DMS114 treated with DMSO at 0.1 percent for 48 hours (cell line): Measurements from ENCODE around the gene CHURC1.
A peak's percentile ranks its signal among the peaks of the same experiment; 100 is the strongest.
"Not testable (repeated sequence)": the region's sequence is repeated elsewhere in the genome, so short reads cannot be mapped to it uniquely, and the experiment has no call there.

Source experiments
- DNase-seq: peaks from one replicate; lab custom pipeline; 2025; ENCODE audit not compliant: unreplicated experiment; lab: John Stamatoyannopoulos, UW

The CHURC1 gene

DNA sequence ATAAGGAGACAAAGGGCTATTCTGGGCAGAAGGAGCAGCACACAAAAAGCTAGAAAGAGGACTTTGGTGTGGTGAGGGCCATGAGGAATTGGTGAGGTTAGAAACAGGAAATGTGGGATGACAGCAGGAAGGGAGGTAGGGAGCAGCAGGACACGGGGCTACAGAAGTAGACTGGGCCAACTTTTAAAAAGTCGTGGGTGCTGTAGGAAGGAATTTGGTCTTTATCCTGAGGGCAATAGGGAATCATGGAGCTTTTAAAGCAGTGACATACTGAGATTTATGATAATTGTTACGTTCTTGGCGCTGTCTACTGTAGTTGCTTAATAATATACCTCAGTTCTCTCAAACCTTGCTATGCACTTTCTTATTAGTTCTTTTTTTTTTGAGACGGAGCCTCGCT is 8.2 kb upstream of the CHURC1 start:
- DNase-seq, result no peak

- DNase-seq, result peak; percentile 38
Observed at GRCh38 chr14:64910847-64911495, 3.3 kb upstream of the CHURC1 start.

DNA sequence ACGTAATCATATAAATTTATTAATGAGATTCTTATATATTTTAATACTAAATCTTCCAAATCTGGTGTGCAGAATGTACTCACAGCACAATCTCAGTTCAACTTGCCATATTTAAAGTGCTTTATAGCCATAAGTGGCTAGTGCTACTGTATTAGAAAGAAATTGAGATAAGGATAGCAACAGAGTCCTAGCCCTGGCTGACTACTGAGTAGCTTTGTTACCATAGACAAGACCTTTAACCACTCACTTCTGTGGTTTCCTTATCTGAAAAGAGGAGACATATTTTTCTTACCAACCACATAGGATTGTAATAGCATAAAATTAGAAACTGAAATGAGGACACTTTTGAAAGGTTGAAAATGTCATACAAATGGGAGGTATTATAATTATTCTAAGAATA is 2.0 kb upstream of the CHURC1 start:
- DNase-seq, result no peak

DNA sequence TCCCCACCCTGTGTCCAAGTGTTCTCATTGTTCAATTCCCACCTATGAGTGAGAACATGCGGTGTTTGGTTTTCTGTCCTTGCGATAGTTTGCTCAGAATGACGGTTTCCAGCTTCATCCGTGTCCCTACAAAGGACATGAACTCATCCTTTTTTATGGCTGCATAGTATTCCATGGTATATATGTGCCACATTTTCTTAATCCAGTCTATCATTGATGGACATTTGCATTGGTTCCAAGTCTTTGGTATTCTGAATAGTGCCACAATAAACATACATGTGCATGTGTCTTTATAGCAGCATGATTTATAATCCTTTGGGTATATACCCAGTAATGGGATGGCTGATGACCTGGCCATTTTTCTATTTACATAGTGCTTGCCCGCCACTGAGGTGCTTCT is 778 bp upstream of the CHURC1 start:
- DNase-seq, result not testable (repeated sequence)

DNA sequence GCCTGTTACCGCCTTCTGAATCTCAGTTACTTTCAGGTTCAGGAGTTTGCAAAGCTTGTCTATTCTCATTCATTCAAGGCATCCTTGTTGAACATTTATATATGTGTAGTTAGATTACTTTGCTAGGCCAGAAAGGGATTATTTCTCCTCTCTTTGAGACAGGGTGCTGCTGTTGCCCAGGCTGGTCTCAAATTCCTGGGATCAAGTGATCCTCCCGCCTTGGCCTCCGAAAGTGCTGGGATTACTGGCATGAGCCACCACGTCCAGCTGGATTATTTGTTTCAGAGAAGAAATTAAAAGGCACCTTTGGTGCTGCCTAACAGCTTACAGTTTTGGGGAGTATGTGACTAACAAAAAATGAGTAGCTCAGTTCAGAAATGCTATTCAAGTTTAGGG is 772 bp downstream of the CHURC1 start:
- no peak for DNase-seq

DNA sequence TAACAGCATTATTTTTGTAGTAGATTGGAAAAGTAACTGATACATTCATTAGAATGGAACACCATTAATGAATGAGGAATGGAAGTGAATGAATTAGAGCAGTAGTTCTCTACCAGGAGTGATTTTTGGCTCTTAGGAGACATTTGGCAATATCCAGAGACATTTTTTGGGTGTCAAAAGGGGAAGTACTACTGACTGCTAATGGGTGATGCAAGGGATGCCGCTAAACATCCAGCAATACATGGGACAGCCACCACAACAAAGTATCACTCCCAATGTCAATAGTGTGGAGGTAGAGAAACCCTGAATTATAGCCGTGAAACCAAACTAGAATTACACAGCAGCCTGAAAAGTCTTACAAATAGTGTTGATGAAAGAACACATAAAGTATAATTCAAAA is 1.5 kb downstream of the CHURC1 start:
- no peak for DNase-seq

GRCh38 chr14:64918216-64918615 is 4.0 kb downstream of the CHURC1 start:
- no peak for DNase-seq

DNA sequence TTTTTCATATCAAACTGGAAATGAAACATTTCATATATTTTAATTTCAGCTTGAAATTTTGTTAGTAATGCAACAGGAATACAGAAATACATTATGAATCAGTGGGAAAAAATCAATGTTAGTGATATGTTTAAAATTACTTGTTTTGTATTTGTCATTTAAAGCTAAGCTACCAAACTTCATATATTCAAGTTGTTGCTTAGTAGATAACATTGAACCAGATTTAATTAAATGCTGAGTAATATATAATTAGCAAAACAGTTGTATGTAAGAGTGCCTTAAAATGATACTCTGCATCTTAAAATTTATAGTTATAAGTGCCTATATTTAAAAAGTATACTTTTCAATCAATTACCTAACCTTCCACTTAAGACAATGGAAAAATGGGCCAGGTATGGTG is 5.0 kb downstream of the CHURC1 start:
- DNase-seq, result no peak

- no peak for DNase-seq
Observed at GRCh38 chr14:64919618-64920017, 5.4 kb downstream of the CHURC1 start.

DNA sequence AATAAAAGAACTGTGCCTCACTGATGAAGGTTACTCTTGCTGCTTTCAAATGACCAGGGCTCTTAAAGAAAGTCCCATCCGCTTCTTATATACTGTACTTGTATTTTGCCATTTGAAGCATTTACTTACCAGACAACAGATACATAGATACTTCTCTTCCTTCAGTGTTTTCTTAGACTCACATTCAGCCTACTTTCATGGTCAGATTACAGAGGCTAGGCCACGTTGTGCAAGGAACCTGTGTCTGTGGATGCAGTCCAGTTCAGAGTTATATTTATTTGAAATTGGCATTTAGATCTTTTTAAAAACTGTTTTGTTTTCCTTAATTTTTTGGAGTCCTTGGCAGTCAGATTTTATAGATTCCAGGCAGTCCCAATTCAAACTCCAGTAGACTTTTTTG is 6.2 kb downstream of the CHURC1 start:
- no peak for DNase-seq

- no peak for DNase-seq
Observed at GRCh38 chr14:64923015-64923414, 8.8 kb downstream of the CHURC1 start.

GRCh38 chr14:64926398-64926995 is 12.2 kb downstream of the CHURC1 start:
- DNase-seq, result no peak

- DNase-seq, result no peak
Observed at GRCh38 chr14:64927031-64927430, 12.8 kb downstream of the CHURC1 start.

DNA sequence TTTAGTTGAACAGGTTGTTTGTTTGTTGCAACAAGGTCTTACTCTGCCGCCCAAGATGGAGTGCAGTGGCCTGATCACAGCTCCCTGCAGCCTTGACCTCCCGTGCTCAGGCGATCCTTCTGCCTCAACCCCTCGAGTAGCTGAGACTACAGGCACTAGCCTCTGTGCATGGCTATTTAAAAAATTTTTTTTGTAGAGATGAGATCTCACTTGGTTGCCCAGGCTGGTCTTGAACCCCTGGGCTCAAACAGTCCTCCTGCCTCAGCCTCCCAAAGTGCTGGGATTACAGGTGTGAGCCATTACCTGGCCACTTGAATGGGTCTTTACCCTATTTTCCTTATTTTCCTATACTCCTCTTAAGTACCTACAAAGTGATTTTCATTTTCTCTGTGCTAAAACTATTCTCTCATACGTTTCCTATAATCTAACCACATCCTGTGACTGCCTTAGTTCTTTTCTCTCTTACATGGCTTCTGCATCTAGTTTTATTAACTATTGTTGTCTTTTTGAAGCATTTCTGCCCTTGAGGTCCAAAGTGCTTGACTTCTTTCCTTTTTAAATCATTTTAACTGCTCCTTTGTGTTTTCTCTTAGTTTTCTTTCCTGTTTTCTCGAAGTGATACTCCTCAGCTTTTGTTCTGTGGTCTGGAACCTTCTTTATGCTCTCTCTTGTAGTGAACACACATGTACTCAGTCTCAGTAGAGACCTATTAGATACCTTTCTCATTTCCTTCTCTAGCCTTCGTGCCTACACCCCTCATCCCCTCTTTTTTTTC is 14.2 kb downstream of the CHURC1 start:
- no peak for DNase-seq

DNA sequence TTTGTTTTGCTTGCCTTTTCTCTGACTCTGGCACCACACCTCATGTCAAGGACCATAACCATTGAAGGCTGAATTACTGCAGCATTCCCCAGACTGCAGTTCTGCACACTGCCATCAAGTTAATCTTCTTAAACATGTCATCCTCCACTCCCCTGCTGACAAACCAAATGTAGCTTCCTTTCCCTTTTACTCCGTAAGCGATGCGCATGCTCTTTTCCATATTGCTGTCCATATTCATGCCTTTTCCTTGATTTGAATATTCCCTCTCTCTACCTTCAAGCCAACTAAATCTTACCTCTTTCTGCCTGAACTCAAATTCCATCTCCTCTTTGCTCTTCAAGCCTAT is 14.7 kb downstream of the CHURC1 start:
- no peak for DNase-seq

DNA sequence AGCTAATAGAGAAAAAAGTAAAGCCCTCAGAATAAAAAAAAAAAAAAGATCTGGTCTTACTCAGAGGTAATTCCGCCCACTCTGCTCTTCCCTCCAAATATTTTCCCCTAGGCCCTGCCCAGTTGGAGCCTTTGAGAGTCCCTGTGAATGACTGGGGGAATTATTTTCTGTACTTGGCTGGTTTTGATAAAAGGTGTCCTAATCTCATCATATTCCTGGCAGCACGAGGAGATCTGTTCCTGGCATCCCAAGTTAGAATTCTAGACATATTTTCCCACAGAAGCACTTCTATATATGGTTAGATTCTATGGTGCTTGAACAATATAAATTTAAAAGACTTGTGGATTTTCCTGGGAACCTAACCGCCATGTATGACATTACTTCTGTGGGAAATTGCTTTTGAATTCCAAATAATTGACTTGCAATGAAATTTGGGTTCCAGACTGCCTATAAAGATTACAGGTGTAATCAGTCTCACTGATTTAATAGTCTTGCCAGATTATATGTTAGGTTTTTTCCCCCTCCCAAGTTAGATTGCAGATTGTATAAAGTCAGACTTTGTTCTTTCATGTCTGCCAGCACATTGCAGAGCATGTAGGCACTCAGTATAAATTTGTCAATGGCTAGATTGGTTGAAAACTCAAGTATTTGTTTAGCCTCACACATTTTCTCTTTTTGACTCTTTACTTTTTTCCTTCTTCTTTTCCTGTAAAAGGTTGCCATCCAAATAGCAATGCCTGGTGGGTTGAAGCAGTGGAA is 16.0 kb downstream of the CHURC1 start:
- no peak for DNase-seq

GRCh38 chr14:64931123-64931522 is 16.9 kb downstream of the CHURC1 start:
- DNase-seq, result no peak

GRCh38 chr14:64932231-64932630 is 18.0 kb downstream of the CHURC1 start:
- DNase-seq, result no peak

GRCh38 chr14:64934338-64934929 is 20.2 kb downstream of the CHURC1 start:
- DNase-seq, result no peak

DNA sequence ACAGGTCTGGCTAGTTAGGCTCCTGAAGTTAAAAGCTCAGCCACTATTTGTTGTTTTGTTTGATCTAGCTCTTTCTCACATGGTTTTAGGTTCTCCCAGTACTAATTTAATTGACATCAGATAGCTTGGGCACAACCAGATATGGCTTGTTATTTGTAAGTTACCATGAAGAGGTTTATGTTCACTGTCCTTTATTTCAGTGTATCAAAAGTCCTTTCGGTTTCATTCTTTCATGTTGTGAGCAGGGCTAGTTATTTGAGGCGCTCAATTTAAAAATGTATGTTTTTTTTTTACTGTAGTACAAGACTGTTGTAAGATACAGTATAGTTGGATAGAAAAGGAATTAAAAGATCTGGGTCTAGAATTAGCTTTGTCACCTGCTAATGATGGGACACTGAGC is 21.3 kb downstream of the CHURC1 start:
- DNase-seq, result no peak

GRCh38 chr14:64937171-64937820 is 23.0 kb downstream of the CHURC1 start:
- no peak for DNase-seq
